ENCODE data around the gene CIT. TPM values are rescaled to one million over a fixed set of nuclear protein-coding genes. Genes with fewer than 3 reads are reported as not detected.

The CIT gene
- total RNA-seq, 1 donor from 2014 or later: 6.8 TPM

- Histone ChIP-seq H3K4me1 (ENCODE audit: control insufficient read depth in 3 of 3, insufficient read depth in 3 of 3, low read length in 3 of 3) (no peaks in the 10 kb centered on the region), H3K9me3 (ENCODE audit: control insufficient read depth in 3 of 3, low read length in 3 of 3) (no peaks in the 10 kb centered on the region), H3K4me3 (ENCODE audit: low read length in 3 of 3) (no peak overlapping the region), H3K27ac (ENCODE audit: low read depth, low read length) (no peak overlapping the region), H3K27me3 (ENCODE audit: control insufficient read depth in 3 of 3, insufficient read depth in 3 of 3, low read length in 3 of 3) (no peaks in the 10 kb centered on the region), H3K36me3 (ENCODE audit: control insufficient read depth in 3 of 3, insufficient read depth in 3 of 3, low read length in 3 of 3) (no peaks in the 10 kb centered on the region), H3K9ac (ENCODE audit: low read depth in 1 of 3, low read length in 3 of 3) (no peak overlapping the region)
These were observed 90.6 kb downstream of the CIT start for GRCh38 chr12:119786539-119786938.

GRCh38 chr12:119784673-119785072 is 92.4 kb downstream of the CIT start:
- H3K4me1 ChIP-seq (ENCODE audit: control insufficient read depth in 3 of 3, insufficient read depth in 3 of 3, low read length in 3 of 3): no peaks in the 10 kb centered on the region
- no peaks in the 10 kb centered on the region for H3K9me3 ChIP-seq (ENCODE audit: control insufficient read depth in 3 of 3, low read length in 3 of 3)
- no peak overlapping the region for H3K9ac ChIP-seq (ENCODE audit: low read depth in 1 of 3, low read length in 3 of 3)
- H3K27me3 ChIP-seq (ENCODE audit: control insufficient read depth in 3 of 3, insufficient read depth in 3 of 3, low read length in 3 of 3): no peaks in the 10 kb centered on the region
- H3K27ac ChIP-seq (ENCODE audit: low read depth, low read length): no peak overlapping the region
- no peaks in the 10 kb centered on the region for H3K36me3 ChIP-seq (ENCODE audit: control insufficient read depth in 3 of 3, insufficient read depth in 3 of 3, low read length in 3 of 3)
- H3K4me3 ChIP-seq (ENCODE audit: low read length in 3 of 3): no peak overlapping the region

- Histone ChIP-seq H3K4me3 (ENCODE audit: low read length in 3 of 3) (no peak overlapping the region), H3K27me3 (ENCODE audit: control insufficient read depth in 3 of 3, insufficient read depth in 3 of 3, low read length in 3 of 3) (no peaks in the 10 kb centered on the region), H3K27ac (ENCODE audit: low read depth, low read length) (no peak overlapping the region), H3K9me3 (ENCODE audit: control insufficient read depth in 3 of 3, low read length in 3 of 3) (no peaks in the 10 kb centered on the region), H3K36me3 (ENCODE audit: control insufficient read depth in 3 of 3, insufficient read depth in 3 of 3, low read length in 3 of 3) (no peaks in the 10 kb centered on the region), H3K4me1 (ENCODE audit: control insufficient read depth in 3 of 3, insufficient read depth in 3 of 3, low read length in 3 of 3) (no peaks in the 10 kb centered on the region), H3K9ac (ENCODE audit: low read depth in 1 of 3, low read length in 3 of 3) (no peak overlapping the region)
These were observed 93.3 kb downstream of the CIT start for GRCh38 chr12:119783787-119784186.

- Histone ChIP-seq H3K27ac (ENCODE audit: low read depth, low read length) (no peak overlapping the region), H3K9ac (ENCODE audit: low read depth in 1 of 3, low read length in 3 of 3) (no peak overlapping the region), H3K9me3 (ENCODE audit: control insufficient read depth in 3 of 3, low read length in 3 of 3) (no peaks in the 10 kb centered on the region)
These were observed 95.3 kb downstream of the CIT start for GRCh38 chr12:119781804-119782203.

GRCh38 chr12:119780786-119781434 is 96.2 kb downstream of the CIT start:
- Histone ChIP-seq H3K4me3 (ENCODE audit: low read length in 3 of 3) (peak overlapping the region in 2 of 3 donors; percentile 4 to 17), H3K36me3 (ENCODE audit: control insufficient read depth in 3 of 3, insufficient read depth in 3 of 3, low read length in 3 of 3) (no peaks in the 10 kb centered on the region), H3K9me3 (ENCODE audit: control insufficient read depth in 3 of 3, low read length in 3 of 3) (no peaks in the 10 kb centered on the region), H3K27ac (ENCODE audit: low read depth, low read length) (no peak overlapping the region), H3K27me3 (ENCODE audit: control insufficient read depth in 3 of 3, insufficient read depth in 3 of 3, low read length in 3 of 3) (no peaks in the 10 kb centered on the region), H3K9ac (ENCODE audit: low read depth in 1 of 3, low read length in 3 of 3) (no peak overlapping the region), H3K4me1 (ENCODE audit: control insufficient read depth in 3 of 3, insufficient read depth in 3 of 3, low read length in 3 of 3) (no peaks in the 10 kb centered on the region)

More at GRCh38 chr12:119781804-119782203, 95.3 kb downstream of the CIT start:
- Histone ChIP-seq H3K4me3 (ENCODE audit: low read length in 3 of 3) (no peak overlapping the region), H3K27me3 (ENCODE audit: control insufficient read depth in 3 of 3, insufficient read depth in 3 of 3, low read length in 3 of 3) (no peaks in the 10 kb centered on the region), H3K4me1 (ENCODE audit: control insufficient read depth in 3 of 3, insufficient read depth in 3 of 3, low read length in 3 of 3) (no peaks in the 10 kb centered on the region), H3K36me3 (ENCODE audit: control insufficient read depth in 3 of 3, insufficient read depth in 3 of 3, low read length in 3 of 3) (no peaks in the 10 kb centered on the region)

GRCh38 chr12:119775246-119775895 is 101.7 kb downstream of the CIT start:
- Histone ChIP-seq H3K27me3 (ENCODE audit: control insufficient read depth in 3 of 3, insufficient read depth in 3 of 3, low read length in 3 of 3) (no peaks in the 10 kb centered on the region), H3K9me3 (ENCODE audit: control insufficient read depth in 3 of 3, low read length in 3 of 3) (no peaks in the 10 kb centered on the region), H3K4me1 (ENCODE audit: control insufficient read depth in 3 of 3, insufficient read depth in 3 of 3, low read length in 3 of 3) (no peaks in the 10 kb centered on the region), H3K36me3 (ENCODE audit: control insufficient read depth in 3 of 3, insufficient read depth in 3 of 3, low read length in 3 of 3) (no peaks in the 10 kb centered on the region), H3K27ac (ENCODE audit: low read depth, low read length) (no peak overlapping the region), H3K4me3 (ENCODE audit: low read length in 3 of 3) (no peak overlapping the region), H3K9ac (ENCODE audit: low read depth in 1 of 3, low read length in 3 of 3) (no peak overlapping the region)

- H3K36me3 ChIP-seq (ENCODE audit: control insufficient read depth in 3 of 3, insufficient read depth in 3 of 3, low read length in 3 of 3): no peaks in the 10 kb centered on the region
- H3K27ac ChIP-seq (ENCODE audit: low read depth, low read length): no peak overlapping the region
- no peak overlapping the region for H3K9ac ChIP-seq (ENCODE audit: low read depth in 1 of 3, low read length in 3 of 3)
- H3K27me3 ChIP-seq (ENCODE audit: control insufficient read depth in 3 of 3, insufficient read depth in 3 of 3, low read length in 3 of 3): no peaks in the 10 kb centered on the region
- H3K4me3 ChIP-seq (ENCODE audit: low read length in 3 of 3): no peak overlapping the region
- no peaks in the 10 kb centered on the region for H3K4me1 ChIP-seq (ENCODE audit: control insufficient read depth in 3 of 3, insufficient read depth in 3 of 3, low read length in 3 of 3)
- H3K9me3 ChIP-seq (ENCODE audit: control insufficient read depth in 3 of 3, low read length in 3 of 3): no peaks in the 10 kb centered on the region
These were observed 104.7 kb downstream of the CIT start for GRCh38 chr12:119772431-119772830.

- H3K27me3 ChIP-seq (ENCODE audit: control insufficient read depth in 3 of 3, insufficient read depth in 3 of 3, low read length in 3 of 3): no peaks in the 10 kb centered on the region
- no peak overlapping the region for H3K4me3 ChIP-seq (ENCODE audit: low read length in 3 of 3)
- H3K9me3 ChIP-seq (ENCODE audit: control insufficient read depth in 3 of 3, low read length in 3 of 3): no peaks in the 10 kb centered on the region
- H3K4me1 ChIP-seq (ENCODE audit: control insufficient read depth in 3 of 3, insufficient read depth in 3 of 3, low read length in 3 of 3): no peaks in the 10 kb centered on the region
- H3K36me3 ChIP-seq (ENCODE audit: control insufficient read depth in 3 of 3, insufficient read depth in 3 of 3, low read length in 3 of 3): no peaks in the 10 kb centered on the region
- no peak overlapping the region for H3K9ac ChIP-seq (ENCODE audit: low read depth in 1 of 3, low read length in 3 of 3)
- H3K27ac ChIP-seq (ENCODE audit: low read depth, low read length): no peak overlapping the region
These were observed 107.0 kb downstream of the CIT start for GRCh38 chr12:119770146-119770545.

GRCh38 chr12:119762619-119763018 is 114.5 kb downstream of the CIT start:
- Histone ChIP-seq H3K27me3 (ENCODE audit: control insufficient read depth in 3 of 3, insufficient read depth in 3 of 3, low read length in 3 of 3) (no peaks in the 10 kb centered on the region), H3K4me3 (ENCODE audit: low read length in 3 of 3) (no peak overlapping the region), H3K36me3 (ENCODE audit: control insufficient read depth in 3 of 3, insufficient read depth in 3 of 3, low read length in 3 of 3) (no peaks in the 10 kb centered on the region), H3K4me1 (ENCODE audit: control insufficient read depth in 3 of 3, insufficient read depth in 3 of 3, low read length in 3 of 3) (no peaks in the 10 kb centered on the region), H3K9ac (ENCODE audit: low read depth in 1 of 3, low read length in 3 of 3) (no peak overlapping the region), H3K27ac (ENCODE audit: low read depth, low read length) (no peak overlapping the region), H3K9me3 (ENCODE audit: control insufficient read depth in 3 of 3, low read length in 3 of 3) (no peaks in the 10 kb centered on the region)

- Histone ChIP-seq H3K27me3 (ENCODE audit: control insufficient read depth in 3 of 3, insufficient read depth in 3 of 3, low read length in 3 of 3) (no peaks in the 10 kb centered on the region), H3K9me3 (ENCODE audit: control insufficient read depth in 3 of 3, low read length in 3 of 3) (no peaks in the 10 kb centered on the region), H3K4me1 (ENCODE audit: control insufficient read depth in 3 of 3, insufficient read depth in 3 of 3, low read length in 3 of 3) (no peaks in the 10 kb centered on the region), H3K36me3 (ENCODE audit: control insufficient read depth in 3 of 3, insufficient read depth in 3 of 3, low read length in 3 of 3) (no peaks in the 10 kb centered on the region), H3K4me3 (ENCODE audit: low read length in 3 of 3) (no peak overlapping the region), H3K27ac (ENCODE audit: low read depth, low read length) (no peak overlapping the region), H3K9ac (ENCODE audit: low read depth in 1 of 3, low read length in 3 of 3) (no peak overlapping the region)
These were observed 118.4 kb downstream of the CIT start for GRCh38 chr12:119758722-119759121.
